ENCODE data around the gene CADM1. TPM values are rescaled to one million over a fixed set of nuclear protein-coding genes. Genes with fewer than 3 reads are reported as not detected.

CADM1 gene
- polyA plus RNA-seq, 4 donors, result 2.2 to 10.9 (median 5.8) TPM

DNA sequence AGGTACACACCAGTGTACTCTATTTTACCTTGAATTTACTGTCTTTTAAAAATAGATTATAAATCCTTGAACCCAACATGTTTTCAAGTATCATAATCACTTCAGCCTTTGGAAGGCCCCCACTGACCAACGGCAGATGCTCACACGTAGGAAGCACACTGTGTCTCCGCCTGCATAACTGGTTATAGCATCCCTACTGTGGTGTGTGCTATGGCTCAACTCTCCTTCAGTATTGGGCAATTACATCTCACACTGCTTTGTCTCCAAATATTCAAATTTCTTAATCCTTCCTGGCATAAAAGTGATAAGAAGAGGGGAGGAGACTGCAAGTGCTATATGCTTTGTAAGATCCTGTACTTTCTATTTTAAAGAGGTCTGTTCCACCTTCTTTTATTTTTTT lies 165.7 kb downstream of the CADM1 start:
- Histone ChIP-seq H3K36me3 (ENCODE audit: control insufficient read depth in 3 of 3, insufficient read depth in 2 of 3, low read depth in 1 of 3, low read length in 3 of 3) (no peaks in the 10 kb centered on the region), H3K9me3 (ENCODE audit: control insufficient read depth in 2 of 2, insufficient read depth in 1 of 2, low read depth in 1 of 2, low read length in 1 of 2) (no peaks in the 10 kb centered on the region), H3K27ac (ENCODE audit: low read depth in 1 of 3, low read length in 2 of 3) (no peak overlapping the region), H3K27me3 (ENCODE audit: control insufficient read depth in 3 of 3, insufficient read depth in 3 of 3, low read length in 3 of 3) (no peaks in the 10 kb centered on the region), H3K4me1 (ENCODE audit: control insufficient read depth in 3 of 3, insufficient read depth in 2 of 3, low read depth in 1 of 3, low read length in 2 of 3) (no peaks in the 10 kb centered on the region), H3K4me3 (ENCODE audit: low read depth in 1 of 3, low read length in 3 of 3) (no peak overlapping the region)
- DNase-seq (no peak), FAIRE-seq (no peak)
- whole genome bisulfite sequencing, 3 donors, result 72 to 80% (median 73%) methylated on average over 3 of the region's 3 CpGs

DNA sequence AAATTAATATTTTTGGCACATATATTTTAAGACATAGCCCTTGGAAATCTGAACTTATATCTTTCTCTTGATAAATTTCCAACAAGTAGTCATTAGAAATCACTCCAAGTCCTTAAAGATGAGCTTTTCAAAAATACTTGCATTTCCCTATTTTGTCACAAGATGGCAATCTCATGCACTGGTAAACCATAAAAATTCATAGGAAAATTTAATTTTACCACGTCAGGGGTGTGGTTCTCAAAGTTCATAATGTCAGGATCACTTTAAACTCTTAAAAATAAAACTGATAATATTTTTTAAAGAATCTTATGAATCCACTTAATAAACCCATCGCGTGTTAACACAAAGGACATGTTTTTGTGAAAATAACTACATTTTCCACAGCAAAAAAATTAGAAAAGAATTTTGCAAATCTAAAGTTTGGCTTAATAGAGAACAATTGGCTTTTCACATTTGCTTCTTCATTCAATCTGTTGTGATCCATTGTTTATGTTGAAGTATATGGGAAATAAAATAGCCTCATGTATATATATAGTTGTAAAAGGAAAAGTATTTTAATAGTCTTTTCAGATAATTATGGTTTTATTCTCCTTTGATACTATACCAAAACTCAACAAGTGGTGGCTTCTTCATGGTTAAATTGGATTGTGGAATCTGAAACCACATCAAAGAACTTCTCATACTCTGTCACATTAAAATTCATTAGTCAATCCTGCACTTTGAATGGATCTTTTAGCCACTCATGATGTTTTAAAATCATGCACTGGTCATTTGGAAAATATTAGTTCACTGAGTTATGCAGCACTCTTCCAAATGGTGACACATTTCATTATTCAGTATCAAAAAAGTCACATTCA lies 169.1 kb downstream of the CADM1 start:
- no peaks in the 10 kb centered on the region for H3K36me3 ChIP-seq (ENCODE audit: control insufficient read depth in 3 of 3, insufficient read depth in 2 of 3, low read depth in 1 of 3, low read length in 3 of 3)
- H3K4me1 ChIP-seq (ENCODE audit: control insufficient read depth in 3 of 3, insufficient read depth in 2 of 3, low read depth in 1 of 3, low read length in 2 of 3), result no peaks in the 10 kb centered on the region
- H3K9me3 ChIP-seq (ENCODE audit: control insufficient read depth in 2 of 2, insufficient read depth in 1 of 2, low read depth in 1 of 2, low read length in 1 of 2), result no peaks in the 10 kb centered on the region
- 39 to 50% (median 48%) methylated on average over 3 of the region's 3 CpGs for WGBS, 3 donors
- no peak overlapping the region for H3K4me3 ChIP-seq (ENCODE audit: low read depth in 1 of 3, low read length in 3 of 3)
- peak; percentile 40 to 42 for DNase-seq
- no peak overlapping the region for H3K27ac ChIP-seq (ENCODE audit: low read depth in 1 of 3, low read length in 2 of 3)
- FAIRE-seq, result peak; percentile 75
- no peaks in the 10 kb centered on the region for H3K27me3 ChIP-seq (ENCODE audit: control insufficient read depth in 3 of 3, insufficient read depth in 3 of 3, low read length in 3 of 3)

DNA sequence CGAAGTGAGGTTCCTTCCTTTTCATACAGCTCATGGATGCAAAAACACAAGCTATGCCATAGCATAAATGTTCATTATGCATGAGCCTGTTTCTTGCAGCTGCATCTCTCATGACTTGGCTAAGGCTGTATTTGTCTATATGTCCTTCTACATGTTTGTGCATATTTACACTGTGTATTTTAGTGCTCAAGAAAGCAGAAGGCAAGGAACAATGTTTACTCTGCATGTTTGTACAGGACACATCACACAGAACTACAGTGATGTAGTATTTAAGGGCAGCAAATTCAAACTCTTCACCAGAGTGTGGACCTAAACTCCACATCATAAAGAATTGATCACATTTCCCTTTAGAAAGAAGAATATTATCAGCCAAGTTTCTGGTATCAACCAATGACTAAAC lies 170.3 kb downstream of the CADM1 start:
- H3K27me3 ChIP-seq (ENCODE audit: control insufficient read depth in 3 of 3, insufficient read depth in 3 of 3, low read length in 3 of 3), result no peaks in the 10 kb centered on the region
- H3K36me3 ChIP-seq (ENCODE audit: control insufficient read depth in 3 of 3, insufficient read depth in 2 of 3, low read depth in 1 of 3, low read length in 3 of 3), result no peaks in the 10 kb centered on the region
- WGBS, 3 donors, result 46 to 52% (median 50%) methylated on average over 1 of the region's 1 CpG
- no peak overlapping the region for H3K4me3 ChIP-seq (ENCODE audit: low read depth in 1 of 3, low read length in 3 of 3)
- no peaks in the 10 kb centered on the region for H3K4me1 ChIP-seq (ENCODE audit: control insufficient read depth in 3 of 3, insufficient read depth in 2 of 3, low read depth in 1 of 3, low read length in 2 of 3)
- H3K27ac ChIP-seq (ENCODE audit: low read depth in 1 of 3, low read length in 2 of 3), result no peak overlapping the region
- no peak for DNase-seq
- no peaks in the 10 kb centered on the region for H3K9me3 ChIP-seq (ENCODE audit: control insufficient read depth in 2 of 2, insufficient read depth in 1 of 2, low read depth in 1 of 2, low read length in 1 of 2)
- no peak for FAIRE-seq

DNA sequence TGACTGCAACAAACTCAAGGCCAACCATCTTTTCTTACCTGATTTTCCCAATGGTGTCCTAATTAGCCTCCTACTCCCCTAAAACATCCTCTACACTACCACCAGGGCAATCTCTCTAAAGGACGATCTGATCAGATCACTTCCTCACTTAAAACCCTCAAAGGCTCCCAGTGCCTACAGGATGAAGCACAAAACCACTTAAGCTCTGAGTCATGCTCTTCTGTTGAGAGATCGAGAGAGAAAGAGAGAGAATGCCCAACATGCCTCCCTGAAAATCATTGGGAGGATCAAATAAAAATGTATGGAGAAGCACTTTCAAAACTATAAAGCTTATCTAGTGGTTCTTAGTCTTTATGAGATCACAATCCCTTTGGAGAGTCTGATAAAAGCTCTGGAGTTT lies 171.1 kb downstream of the CADM1 start:
- Histone ChIP-seq H3K27ac (ENCODE audit: low read depth in 1 of 3, low read length in 2 of 3) (no peak overlapping the region), H3K4me1 (ENCODE audit: control insufficient read depth in 3 of 3, insufficient read depth in 2 of 3, low read depth in 1 of 3, low read length in 2 of 3) (no peaks in the 10 kb centered on the region), H3K9me3 (ENCODE audit: control insufficient read depth in 2 of 2, insufficient read depth in 1 of 2, low read depth in 1 of 2, low read length in 1 of 2) (no peaks in the 10 kb centered on the region), H3K27me3 (ENCODE audit: control insufficient read depth in 3 of 3, insufficient read depth in 3 of 3, low read length in 3 of 3) (no peaks in the 10 kb centered on the region), H3K36me3 (ENCODE audit: control insufficient read depth in 3 of 3, insufficient read depth in 2 of 3, low read depth in 1 of 3, low read length in 3 of 3) (no peaks in the 10 kb centered on the region), H3K4me3 (ENCODE audit: low read depth in 1 of 3, low read length in 3 of 3) (no peak overlapping the region)
- WGBS, 3 donors, result 46 to 75% (median 52%) methylated on average over 2 of the region's 2 CpGs
- DNase-seq, result no peak
- FAIRE-seq, result no peak

DNA sequence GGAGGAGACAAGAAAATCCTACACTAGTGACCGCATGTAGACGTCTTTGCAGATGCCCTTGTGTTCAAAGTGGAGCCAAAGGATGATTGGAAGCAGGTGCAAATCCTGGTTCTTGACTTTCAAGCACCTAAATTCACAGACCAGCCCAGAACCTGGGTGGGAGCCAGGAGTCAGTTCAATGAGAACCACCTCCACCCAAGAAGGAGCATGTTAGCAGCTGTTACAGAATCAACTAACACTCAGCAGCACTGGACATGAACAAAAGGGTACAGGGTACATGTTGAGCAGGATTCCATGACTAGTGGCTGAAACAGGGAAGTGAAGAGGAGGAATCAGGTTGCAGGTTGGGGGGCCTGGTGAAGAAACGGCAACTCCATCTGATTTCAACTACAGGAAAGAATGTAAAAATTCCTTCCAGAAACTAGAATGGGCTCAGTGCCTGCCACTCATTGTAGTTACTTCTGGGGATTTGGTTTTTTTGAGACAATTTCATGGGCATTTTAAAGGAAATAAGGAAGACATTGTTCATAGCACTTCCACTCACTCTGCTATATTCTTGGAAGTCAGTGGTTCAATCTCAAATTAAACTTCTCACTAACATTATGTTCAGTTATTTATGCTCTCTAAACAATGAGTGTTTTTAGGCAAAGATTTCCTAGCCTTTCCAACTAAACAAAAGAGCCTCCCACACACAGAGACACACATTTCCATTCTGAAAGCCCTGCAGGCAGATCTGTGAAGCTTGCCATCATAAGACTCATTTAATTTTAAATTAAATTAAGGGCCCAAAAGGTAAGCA lies 173.3 kb downstream of the CADM1 start:
- Histone ChIP-seq H3K4me1 (ENCODE audit: control insufficient read depth in 3 of 3, insufficient read depth in 2 of 3, low read depth in 1 of 3, low read length in 2 of 3) (no peaks in the 10 kb centered on the region), H3K27ac (ENCODE audit: low read depth in 1 of 3, low read length in 2 of 3) (no peak overlapping the region)
- no peak for FAIRE-seq

DNA sequence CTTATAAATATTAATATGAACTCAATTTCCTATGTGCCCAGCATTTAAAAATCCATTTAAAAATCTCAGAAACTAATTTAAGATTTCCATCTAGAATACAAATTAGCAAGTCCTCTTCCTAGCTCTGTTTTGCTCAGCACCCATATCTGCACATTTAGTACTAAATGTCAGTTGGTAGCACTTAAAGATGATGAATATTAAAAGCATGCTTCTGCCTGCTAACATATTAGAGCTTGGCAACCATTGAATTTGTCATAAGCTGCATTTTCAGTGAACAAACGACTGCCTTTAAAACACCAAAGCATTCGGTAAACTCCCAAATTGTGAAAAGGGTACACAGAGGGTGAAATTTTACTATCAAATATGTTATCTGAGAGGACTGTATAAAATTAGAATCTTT lies 177.7 kb downstream of the CADM1 start:
- H3K27ac ChIP-seq (ENCODE audit: low read depth in 1 of 3, low read length in 2 of 3), result no peak overlapping the region
- DNase-seq (no peak), FAIRE-seq (no peak)
- H3K9me3 ChIP-seq (ENCODE audit: control insufficient read depth in 2 of 2, insufficient read depth in 1 of 2, low read depth in 1 of 2, low read length in 1 of 2), result no peaks in the 10 kb centered on the region
- H3K27me3 ChIP-seq (ENCODE audit: control insufficient read depth in 3 of 3, insufficient read depth in 3 of 3, low read length in 3 of 3), result no peaks in the 10 kb centered on the region
- no peaks in the 10 kb centered on the region for H3K36me3 ChIP-seq (ENCODE audit: control insufficient read depth in 3 of 3, insufficient read depth in 2 of 3, low read depth in 1 of 3, low read length in 3 of 3)
- H3K4me1 ChIP-seq (ENCODE audit: control insufficient read depth in 3 of 3, insufficient read depth in 2 of 3, low read depth in 1 of 3, low read length in 2 of 3), result no peaks in the 10 kb centered on the region
- no peak overlapping the region for H3K4me3 ChIP-seq (ENCODE audit: low read depth in 1 of 3, low read length in 3 of 3)
- 81 to 91% (median 84%) methylated on average over 2 of the region's 2 CpGs for WGBS, 3 donors

More for the DNA sequence above, 173.3 kb downstream of the CADM1 start:
- Histone ChIP-seq H3K4me3 (ENCODE audit: low read depth in 1 of 3, low read length in 3 of 3) (no peak overlapping the region), H3K27me3 (ENCODE audit: control insufficient read depth in 3 of 3, insufficient read depth in 3 of 3, low read length in 3 of 3) (no peaks in the 10 kb centered on the region), H3K9me3 (ENCODE audit: control insufficient read depth in 2 of 2, insufficient read depth in 1 of 2, low read depth in 1 of 2, low read length in 1 of 2) (no peaks in the 10 kb centered on the region), H3K36me3 (ENCODE audit: control insufficient read depth in 3 of 3, insufficient read depth in 2 of 3, low read depth in 1 of 3, low read length in 3 of 3) (no peaks in the 10 kb centered on the region)
- WGBS, 3 donors, result 85 to 96% (median 96%) methylated on average over 3 of the region's 3 CpGs
- DNase-seq, result no peak

DNA sequence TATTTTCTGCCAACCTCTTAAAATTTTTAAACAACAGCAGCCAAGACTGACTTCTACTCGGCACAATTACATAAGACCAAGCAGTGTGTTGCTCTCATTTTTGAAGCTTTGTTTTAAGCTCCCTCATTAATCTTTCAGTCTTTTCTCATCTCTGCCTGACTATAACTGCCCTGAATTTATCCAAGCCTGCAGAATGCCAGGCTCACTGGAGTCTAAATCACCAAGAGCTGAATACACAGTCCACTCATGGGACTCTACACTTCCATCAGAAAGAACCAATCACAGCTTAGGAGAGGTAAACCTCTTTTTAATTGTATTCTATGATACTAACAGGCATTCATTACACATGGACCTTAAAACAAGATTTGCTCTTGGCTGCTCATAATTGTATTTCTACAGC lies 178.7 kb downstream of the CADM1 start:
- Histone ChIP-seq H3K36me3 (ENCODE audit: control insufficient read depth in 3 of 3, insufficient read depth in 2 of 3, low read depth in 1 of 3, low read length in 3 of 3) (no peaks in the 10 kb centered on the region), H3K4me3 (ENCODE audit: low read depth in 1 of 3, low read length in 3 of 3) (no peak overlapping the region), H3K27ac (ENCODE audit: low read depth in 1 of 3, low read length in 2 of 3) (no peak overlapping the region), H3K9me3 (ENCODE audit: control insufficient read depth in 2 of 2, insufficient read depth in 1 of 2, low read depth in 1 of 2, low read length in 1 of 2) (no peaks in the 10 kb centered on the region), H3K4me1 (ENCODE audit: control insufficient read depth in 3 of 3, insufficient read depth in 2 of 3, low read depth in 1 of 3, low read length in 2 of 3) (no peaks in the 10 kb centered on the region), H3K27me3 (ENCODE audit: control insufficient read depth in 3 of 3, insufficient read depth in 3 of 3, low read length in 3 of 3) (no peaks in the 10 kb centered on the region)
- no peak for FAIRE-seq
- WGBS, 3 donors, result 70 to 97% (median 92%) methylated on average over 1 of the region's 1 CpG
- no peak for DNase-seq

DNA sequence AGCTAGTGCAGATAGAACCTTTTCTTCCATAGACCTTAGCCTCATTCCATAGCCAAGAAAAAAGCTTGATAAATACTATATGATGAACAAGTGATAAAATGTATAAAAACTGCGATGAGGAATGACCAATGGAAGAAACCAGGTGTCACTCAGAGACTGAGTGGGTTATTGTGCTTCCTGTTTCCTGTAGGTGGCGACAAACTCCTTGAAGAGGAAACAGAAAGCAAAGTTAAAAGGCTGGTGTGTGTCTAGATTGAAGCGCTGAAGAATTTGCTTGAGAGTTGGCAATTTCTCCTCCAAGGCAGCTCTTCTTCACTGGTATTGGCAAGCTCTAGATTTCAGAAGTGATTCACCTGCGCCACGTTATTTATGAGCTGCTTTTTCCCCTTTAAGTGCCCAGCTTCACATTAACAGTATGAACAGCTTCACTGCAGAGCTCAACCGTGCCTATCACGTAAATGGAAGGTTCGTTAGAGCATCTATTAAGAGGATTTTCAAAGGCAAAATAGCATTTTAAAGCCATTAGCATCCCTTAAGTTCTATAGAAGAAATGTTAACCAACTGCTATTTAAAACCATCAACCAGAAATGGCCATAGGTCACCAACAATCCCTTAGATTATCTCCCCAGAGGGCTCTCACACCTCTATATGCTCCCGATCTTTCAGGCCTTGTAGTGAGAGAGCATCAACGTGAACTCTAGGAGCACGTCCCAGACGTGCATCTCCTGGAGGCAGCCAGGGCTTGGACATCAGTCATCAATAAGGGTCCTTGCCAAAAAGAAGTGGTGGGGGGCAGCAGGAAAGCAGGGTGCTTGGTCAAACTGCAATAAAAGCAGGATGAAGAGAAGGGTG lies 179.4 kb downstream of the CADM1 start:
- Histone ChIP-seq H3K27ac (ENCODE audit: low read depth in 1 of 3, low read length in 2 of 3) (no peak overlapping the region), H3K36me3 (ENCODE audit: control insufficient read depth in 3 of 3, insufficient read depth in 2 of 3, low read depth in 1 of 3, low read length in 3 of 3) (no peaks in the 10 kb centered on the region), H3K4me3 (ENCODE audit: low read depth in 1 of 3, low read length in 3 of 3) (no peak overlapping the region), H3K4me1 (ENCODE audit: control insufficient read depth in 3 of 3, insufficient read depth in 2 of 3, low read depth in 1 of 3, low read length in 2 of 3) (no peaks in the 10 kb centered on the region), H3K27me3 (ENCODE audit: control insufficient read depth in 3 of 3, insufficient read depth in 3 of 3, low read length in 3 of 3) (no peaks in the 10 kb centered on the region), H3K9me3 (ENCODE audit: control insufficient read depth in 2 of 2, insufficient read depth in 1 of 2, low read depth in 1 of 2, low read length in 1 of 2) (no peaks in the 10 kb centered on the region)
- FAIRE-seq (peak; percentile 10), DNase-seq (peak; percentile 69 to 77)
- 49 to 53% (median 53%) methylated on average over 12 of the region's 12 CpGs for WGBS, 3 donors
